ENCODE data around the gene IGFBPL1. TPM values are rescaled to one million over a fixed set of nuclear protein-coding genes. Genes with fewer than 3 reads are reported as not detected.

Gene IGFBPL1
- total RNA-seq, 1 donor from 2014 or later: not detected

- DNase-seq (no peak), ATAC-seq (ENCODE audit: low read depth) (no peak)
- ChIA-PET POLR2A (no interaction called here), CTCF (no interaction called here)
- no peak overlapping the region for H3K27ac Mint-ChIP-seq
- H3K4me1 Mint-ChIP-seq: peaks cover 6% of the 10 kb centered on the region
- H3K27me3 Mint-ChIP-seq: peaks cover 45% of the 10 kb centered on the region
- intact Hi-C loops (cut with micrococcal nuclease): no loop called here
- no peak for TF ChIP-seq CTCF (IDR thresholded peaks at IDR 0.05)
- no peaks in the 10 kb centered on the region for H3K9me3 Mint-ChIP-seq
- no peak overlapping the region for H3K4me3 Mint-ChIP-seq
- no peaks in the 10 kb centered on the region for H3K36me3 Mint-ChIP-seq (ENCODE audit: low read depth)
Observed at GRCh38 chr9:38421498-38422211, 2.6 kb downstream of the IGFBPL1 start.

GRCh38 chr9:38419181-38419580 lies 5.1 kb downstream of the IGFBPL1 start:
- DNase-seq: no peak
- intact Hi-C loops (cut with micrococcal nuclease): no loop called here
- no peak for TF ChIP-seq CTCF (IDR thresholded peaks at IDR 0.05)
- Mint-ChIP-seq H3K27me3 (peaks cover 36% of the 10 kb centered on the region), H3K9me3 (no peaks in the 10 kb centered on the region), H3K36me3 (ENCODE audit: low read depth) (no peaks in the 10 kb centered on the region), H3K4me3 (no peak overlapping the region), H3K4me1 (peaks cover 3% of the 10 kb centered on the region), H3K27ac (no peak overlapping the region)
- ChIA-PET POLR2A (no interaction called here), CTCF (no interaction called here)
- ATAC-seq (ENCODE audit: low read depth): no peak

GRCh38 chr9:38418366-38418765 lies 5.9 kb downstream of the IGFBPL1 start:
- Mint-ChIP-seq H3K4me3 (no peak overlapping the region), H3K9me3 (no peaks in the 10 kb centered on the region), H3K27ac (no peak overlapping the region), H3K27me3 (peaks cover 33% of the 10 kb centered on the region), H3K36me3 (ENCODE audit: low read depth) (no peaks in the 10 kb centered on the region), H3K4me1 (peaks cover 1% of the 10 kb centered on the region)
- TF ChIP-seq CTCF (IDR thresholded peaks at IDR 0.05): no peak
- DNase-seq (no peak), ATAC-seq (ENCODE audit: low read depth) (no peak)
- intact Hi-C loops (cut with micrococcal nuclease): no loop called here
- POLR2A ChIA-PET: no interaction called here
- CTCF ChIA-PET: no interaction called here

GRCh38 chr9:38417003-38417945 lies 7.0 kb downstream of the IGFBPL1 start:
- intact Hi-C loops (cut with micrococcal nuclease): no loop called here

More at GRCh38 chr9:38417003-38417945, 7.0 kb downstream of the IGFBPL1 start:
- Mint-ChIP-seq H3K27me3 (peaks cover 29% of the 10 kb centered on the region), H3K4me3 (no peak overlapping the region), H3K27ac (no peak overlapping the region), H3K4me1 (no peaks in the 10 kb centered on the region), H3K36me3 (ENCODE audit: low read depth) (no peaks in the 10 kb centered on the region), H3K9me3 (no peaks in the 10 kb centered on the region)
- DNase-seq: no peak
- ChIA-PET POLR2A (no interaction called here), CTCF (interaction anchor here (0.8 to 1.2 kb wide), 3 partner anchors 11 to 17 kb away, joined by 3 read pairs; no protein-coding TSS in a partner anchor)
- no peak for TF ChIP-seq CTCF (IDR thresholded peaks at IDR 0.05)
- no peak for ATAC-seq (ENCODE audit: low read depth)

Measured in activated B cell treated with CpG ODN at 0.5 μM for 24 hours (primary cell).